Testis (tissue), 3 donors: ENCODE measurements around the gene PCCA. TPM values are rescaled to one million over a fixed set of nuclear protein-coding genes. Genes with fewer than 3 reads are reported as not detected.
"Not testable (repeated sequence)": the region's sequence is repeated elsewhere in the genome, so short reads cannot be mapped to it uniquely, and the experiment has no call there.

Experiments
- DNase-seq: peaks from one replicate; pipeline ENCODE4 v3.0.0-alpha.2; 2019
- H3K27ac ChIP-seq, 2 donors: fragments of 200-600 bp; sonication (generic); one replicate each; pipeline ENCODE4 v1.5.1; 2019
- H3K27me3 ChIP-seq: fragments of 200-600 bp; sonication (generic); one replicate; pipeline ENCODE4 v1.5.1; 2019
- H3K36me3 ChIP-seq: fragments of 200-600 bp; sonication (generic); one replicate; pipeline ENCODE4 v1.5.1; 2017; ENCODE audit warnings: low read depth; ENCODE audit errors: missing control alignments
- H3K4me1 ChIP-seq: fragments of 200-600 bp; sonication (generic); one replicate; pipeline ENCODE4 v1.5.1; 2019
- H3K4me3 ChIP-seq, 2 donors: fragments of 200-600 bp; sonication (generic); one replicate each; pipeline ENCODE4 v1.5.1; 2017 to 2019
- H3K9me3 ChIP-seq: fragments of 200-600 bp; sonication (generic); one replicate; pipeline ENCODE4 v1.5.1; 2017
- CTCF ChIP-seq, 3 experiments: fragments of 450-650 bp in 2 of 3; fragments of 200-600 bp in 1 of 3; sonication (generic) in 1 of 3; IDR thresholded peaks; one replicate each; pipeline ENCODE4 v1.5.1; 2016 to 2019; ENCODE audit warnings: antibody characterized with exemption in 3 of 3, mild to moderate bottlenecking in 2 of 3, moderate library complexity in 1 of 3
- POLR2A ChIP-seq: fragments of 450-650 bp; IDR thresholded peaks from one replicate; pipeline ENCODE4 v1.6.1; 2017; ENCODE audit warnings: antibody characterized with exemption, mild to moderate bottlenecking, moderate library complexity
- WGBS, 2 donors: methylation state at CpG; one replicate each; pipeline ENCODE4 v1.1.5; 2018; 5-methylcytosine and 5-hydroxymethylcytosine counted together
- intact Hi-C: fragments of 100-400 bp; cut with DNase I; formaldehyde crosslinking; loops from one replicate; pipeline ENCODE4 v1.15.1; 2023; ENCODE audit warnings: low total_unique reads
- polyA plus RNA-seq: library from polyadenylated mRNA; stranded (reverse); fragments of 350-450 nt; fragmentation: Illumina TruSeq; extraction: RNeasy Lipid Tissue Mini Kit (QIAGEN cat#74804); gene quantifications from one replicate; pipeline ENCODE4 v1.2.3, GENCODE V29; 2014; ENCODE audit warnings: low read depth, low replicate concordance; ENCODE audit not compliant: insufficient read depth
- total RNA-seq, 2 donors: library from RNA; depleted of rRNA; stranded (reverse); fragments of >200 nt; gene quantifications; one replicate each; pipeline ENCODE4 v1.2.3, GENCODE V29; 2016

The PCCA gene
- total and polyA plus RNA-seq, 3 donors from 2014 or later = 17.9 to 56.2 (median 39.2) TPM

- Histone ChIP-seq H3K4me1 (no peaks in the 10 kb centered on the region), H3K4me3 (no peak overlapping the region), H3K9me3 (no peaks in the 10 kb centered on the region), H3K27ac (no peak overlapping the region), H3K27me3 (no peaks in the 10 kb centered on the region), H3K36me3 (no peaks in the 10 kb centered on the region)
- no peak for TF ChIP-seq CTCF (IDR thresholded peaks at IDR 0.05)
- no peak for TF ChIP-seq POLR2A
- intact Hi-C loops = no loop called here
- 69 to 93% methylated on average over 2 of the region's 2 CpGs for WGBS, 2 donors
- DNase-seq = no peak
Measured at GRCh38 chr13:100158569-100158968, 69.7 kb downstream of the PCCA start.

GRCh38 chr13:100159584-100159983 lies 70.7 kb downstream of the PCCA start:
- no peak overlapping the region for H3K27ac ChIP-seq
- 66 to 79% methylated on average over 5 of the region's 5 CpGs for WGBS, 2 donors
- no peaks in the 10 kb centered on the region for H3K9me3 ChIP-seq
- TF ChIP-seq POLR2A (no peak), CTCF (IDR thresholded peaks at IDR 0.05) (no peak)
- no peak overlapping the region for H3K4me3 ChIP-seq
- no peaks in the 10 kb centered on the region for H3K36me3 ChIP-seq
- no peak for DNase-seq
- no peaks in the 10 kb centered on the region for H3K27me3 ChIP-seq
- H3K4me1 ChIP-seq = no peaks in the 10 kb centered on the region
- intact Hi-C loops = no loop called here

- no peaks in the 10 kb centered on the region for H3K27me3 ChIP-seq
- TF ChIP-seq CTCF (IDR thresholded peaks at IDR 0.05) = no peak
- TF ChIP-seq POLR2A = no peak
- intact Hi-C loops = no loop called here
- H3K4me3 ChIP-seq = no peak overlapping the region
- no peak for DNase-seq
- H3K36me3 ChIP-seq = no peaks in the 10 kb centered on the region
- H3K9me3 ChIP-seq = no peaks in the 10 kb centered on the region
- H3K27ac ChIP-seq = no peak overlapping the region
- no peaks in the 10 kb centered on the region for H3K4me1 ChIP-seq
- 86 to 89% methylated on average over 3 of the region's 3 CpGs for WGBS, 2 donors
Measured at GRCh38 chr13:100160450-100160849, 71.6 kb downstream of the PCCA start.

- Histone ChIP-seq H3K27me3 (no peaks in the 10 kb centered on the region), H3K36me3 (no peaks in the 10 kb centered on the region), H3K4me3 (no peak overlapping the region), H3K4me1 (no peaks in the 10 kb centered on the region), H3K9me3 (no peaks in the 10 kb centered on the region), H3K27ac (no peak overlapping the region)
- 77 to 100% methylated on average over 1 of the region's 1 CpG for WGBS, 2 donors
- intact Hi-C loops = no loop called here
- DNase-seq = no peak
- no peak for TF ChIP-seq POLR2A
- no peak for TF ChIP-seq CTCF (IDR thresholded peaks at IDR 0.05)
Measured at GRCh38 chr13:100163375-100163774, 74.5 kb downstream of the PCCA start.

- Histone ChIP-seq H3K4me3 (no peak overlapping the region), H3K4me1 (no peaks in the 10 kb centered on the region), H3K27ac (no peak overlapping the region), H3K27me3 (no peaks in the 10 kb centered on the region), H3K36me3 (no peaks in the 10 kb centered on the region), H3K9me3 (no peaks in the 10 kb centered on the region)
- WGBS, 2 donors = 83 to 96% methylated on average over 5 of the region's 5 CpGs
- DNase-seq = no peak
- intact Hi-C loops = no loop called here
- TF ChIP-seq POLR2A = no peak
- TF ChIP-seq CTCF (IDR thresholded peaks at IDR 0.05) = no peak
Measured at GRCh38 chr13:100173203-100173602, 84.3 kb downstream of the PCCA start.

- H3K9me3 ChIP-seq, H3K36me3 ChIP-seq, H3K27ac ChIP-seq, DNase-seq, intact Hi-C loops, H3K4me1 ChIP-seq, H3K4me3 ChIP-seq, H3K27me3 ChIP-seq: not testable (repeated sequence)
- WGBS, 2 donors = 91 to 97% methylated on average over 4 of the region's 4 CpGs
Measured at GRCh38 chr13:100174455-100174854, 85.6 kb downstream of the PCCA start.
